HG03139 (cell line): ENCODE data around the gene SPIRE2.
"Not testable (repeated sequence)": the region's sequence is repeated elsewhere in the genome, so short reads cannot be mapped to it uniquely, and the experiment has no call there.

Experiments
- ATAC-seq: cut with Tn5 transposase; IDR thresholded peaks from one replicate; pipeline ENCODE4 v1.9.1; 2021; ENCODE audit not compliant: unreplicated experiment

The SPIRE2 gene

DNA sequence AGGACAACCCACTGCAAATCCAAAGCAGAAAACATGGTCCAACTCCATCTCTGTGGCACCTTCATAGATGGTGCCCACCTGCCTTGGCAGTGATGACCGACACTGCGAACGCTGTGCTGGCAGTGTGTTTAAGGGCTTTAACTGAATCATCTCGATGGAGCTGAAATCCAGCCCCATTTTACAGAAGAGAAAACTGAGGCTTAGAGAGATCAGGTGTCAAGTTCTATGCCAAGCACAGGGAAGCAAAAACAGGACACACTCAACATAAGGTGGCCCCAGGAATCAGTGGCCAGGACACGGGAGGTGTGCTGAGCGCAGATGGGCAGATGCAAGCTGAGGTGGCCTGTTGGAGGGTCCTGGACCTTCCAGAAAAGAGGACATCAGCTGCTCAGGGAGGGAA is 34.5 kb downstream of the SPIRE2 start:
- ATAC-seq, result no peak

DNA sequence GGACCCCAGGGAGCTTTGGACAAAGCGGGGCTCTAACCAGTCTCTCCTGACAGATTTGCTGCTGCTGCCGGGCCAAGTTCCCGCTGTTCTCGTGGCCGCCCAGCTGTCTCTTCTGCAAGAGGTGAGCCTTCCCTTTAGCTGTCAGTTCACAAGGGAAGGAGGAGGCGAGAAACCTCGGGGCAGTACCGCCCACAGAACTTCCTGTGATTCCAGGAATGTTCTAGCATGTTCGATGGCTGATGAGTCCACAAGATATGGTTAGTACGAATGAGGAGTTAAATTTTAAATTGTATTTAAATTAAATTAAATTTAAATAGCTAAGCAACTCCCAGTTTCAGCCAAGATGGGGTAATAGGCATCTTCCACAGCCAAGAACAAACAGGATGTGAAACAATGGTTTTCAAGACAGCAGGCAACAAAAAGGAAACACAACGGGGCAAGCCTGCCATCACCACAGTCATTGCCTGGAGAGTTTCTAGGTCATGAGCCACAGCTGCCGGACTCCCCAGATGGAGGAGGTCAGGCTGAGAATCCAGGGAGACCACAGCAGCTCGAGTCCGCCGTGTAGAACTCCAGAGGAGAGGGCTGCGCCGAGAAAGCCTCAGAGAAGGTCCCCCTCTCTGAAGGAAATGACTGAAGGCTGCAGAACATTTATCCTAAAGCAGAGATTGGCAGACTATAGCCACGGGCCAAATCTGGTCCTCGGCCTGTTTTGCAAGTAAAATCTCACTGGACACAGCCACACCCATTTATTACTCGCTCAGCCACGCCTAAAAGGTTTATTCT is 35.7 kb downstream of the SPIRE2 start:
- peak; percentile 67 for ATAC-seq

DNA sequence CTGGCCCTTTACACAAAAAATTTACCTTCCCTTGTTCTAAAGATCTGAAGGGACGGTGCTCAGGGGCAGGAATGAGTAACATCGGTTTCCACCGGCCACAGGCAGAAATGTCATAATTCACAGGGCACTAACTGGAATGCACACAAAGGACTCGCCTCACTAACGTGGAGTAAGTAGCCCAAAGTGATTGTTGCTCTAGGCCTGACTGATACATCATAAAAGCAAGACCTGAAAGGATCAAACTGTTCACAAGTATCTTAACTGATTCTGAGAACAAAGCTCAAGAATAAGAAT is 36.2 kb downstream of the SPIRE2 start:
- no peak for ATAC-seq

DNA sequence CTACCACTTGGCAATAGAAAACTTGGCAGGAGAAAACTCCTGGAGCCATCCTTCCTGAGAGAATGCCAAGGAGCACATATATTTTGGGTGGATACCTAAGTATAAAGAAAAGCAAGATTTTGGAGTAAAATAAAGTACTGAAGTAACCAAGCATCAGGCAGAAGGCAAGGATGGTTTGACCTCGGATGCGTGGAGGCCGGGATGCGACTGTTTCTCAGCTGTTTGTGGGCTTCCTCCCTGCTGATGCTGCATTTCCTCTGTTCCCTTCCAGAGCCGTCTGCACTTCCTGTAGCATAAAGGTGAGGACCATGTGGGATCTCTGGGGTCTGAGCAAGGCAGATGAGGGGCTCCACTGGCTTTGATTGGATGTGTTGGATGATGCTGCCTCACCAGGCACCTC is 39.6 kb downstream of the SPIRE2 start:
- ATAC-seq, result no peak

DNA sequence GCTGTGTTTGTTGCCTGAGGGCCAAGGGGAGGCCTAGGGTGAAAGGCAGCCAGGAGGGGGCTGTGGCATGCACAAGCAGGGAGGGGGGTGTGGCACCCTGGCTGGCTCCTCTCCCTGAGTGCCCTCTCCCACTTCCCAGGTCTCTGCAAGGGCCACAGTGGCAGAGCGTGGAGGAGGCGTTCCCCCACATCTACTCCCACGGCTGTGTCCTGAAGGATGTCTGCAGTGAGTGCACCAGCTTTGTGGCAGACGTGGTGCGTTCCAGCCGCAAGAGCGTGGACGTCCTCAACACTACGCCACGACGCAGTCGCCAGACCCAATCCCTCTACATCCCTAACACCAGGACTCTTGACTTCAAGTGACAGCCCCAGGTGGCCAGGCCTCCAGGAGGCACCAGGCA is 41.6 kb downstream of the SPIRE2 start:
- no peak for ATAC-seq

DNA sequence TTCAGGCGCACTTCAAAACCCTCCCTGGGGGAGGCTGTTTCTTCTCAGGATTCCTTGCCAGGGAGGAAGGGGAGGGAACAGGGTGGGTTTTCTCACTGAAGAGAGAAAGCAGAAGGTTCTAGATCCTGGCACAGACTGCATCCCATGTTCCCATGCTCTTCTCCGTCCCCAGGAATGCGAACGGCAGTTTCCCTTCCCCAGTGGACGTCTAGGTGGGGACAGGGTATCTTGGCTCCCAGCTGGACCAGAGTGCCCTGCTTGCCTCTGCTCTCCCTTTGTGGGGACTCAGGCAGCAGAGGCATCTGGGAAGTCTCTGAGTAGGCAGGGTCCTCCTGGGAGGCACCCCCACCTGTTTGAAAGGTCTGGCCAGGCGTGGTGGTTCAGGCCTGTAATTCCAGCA is 42.2 kb downstream of the SPIRE2 start:
- ATAC-seq, result no peak

DNA sequence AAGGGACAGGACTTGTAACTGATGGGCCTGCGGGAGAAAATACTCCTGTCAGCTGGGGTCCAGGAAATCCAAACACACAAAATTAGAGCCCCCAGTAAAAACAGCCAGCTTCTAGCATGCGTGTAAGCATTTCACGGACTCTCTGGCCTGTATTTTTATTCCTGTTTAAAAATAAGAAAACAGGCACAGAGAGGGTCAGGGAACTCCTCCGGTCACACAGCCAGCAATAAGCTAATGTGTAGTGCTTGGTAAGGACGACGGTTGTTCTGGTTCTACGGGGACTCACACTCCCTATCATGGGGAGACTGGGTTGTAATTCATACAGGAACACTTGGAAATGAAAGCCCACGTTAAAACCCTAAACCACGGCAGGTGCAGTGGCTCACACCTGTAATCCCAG is 43.6 kb downstream of the SPIRE2 start:
- ATAC-seq, result no peak

DNA sequence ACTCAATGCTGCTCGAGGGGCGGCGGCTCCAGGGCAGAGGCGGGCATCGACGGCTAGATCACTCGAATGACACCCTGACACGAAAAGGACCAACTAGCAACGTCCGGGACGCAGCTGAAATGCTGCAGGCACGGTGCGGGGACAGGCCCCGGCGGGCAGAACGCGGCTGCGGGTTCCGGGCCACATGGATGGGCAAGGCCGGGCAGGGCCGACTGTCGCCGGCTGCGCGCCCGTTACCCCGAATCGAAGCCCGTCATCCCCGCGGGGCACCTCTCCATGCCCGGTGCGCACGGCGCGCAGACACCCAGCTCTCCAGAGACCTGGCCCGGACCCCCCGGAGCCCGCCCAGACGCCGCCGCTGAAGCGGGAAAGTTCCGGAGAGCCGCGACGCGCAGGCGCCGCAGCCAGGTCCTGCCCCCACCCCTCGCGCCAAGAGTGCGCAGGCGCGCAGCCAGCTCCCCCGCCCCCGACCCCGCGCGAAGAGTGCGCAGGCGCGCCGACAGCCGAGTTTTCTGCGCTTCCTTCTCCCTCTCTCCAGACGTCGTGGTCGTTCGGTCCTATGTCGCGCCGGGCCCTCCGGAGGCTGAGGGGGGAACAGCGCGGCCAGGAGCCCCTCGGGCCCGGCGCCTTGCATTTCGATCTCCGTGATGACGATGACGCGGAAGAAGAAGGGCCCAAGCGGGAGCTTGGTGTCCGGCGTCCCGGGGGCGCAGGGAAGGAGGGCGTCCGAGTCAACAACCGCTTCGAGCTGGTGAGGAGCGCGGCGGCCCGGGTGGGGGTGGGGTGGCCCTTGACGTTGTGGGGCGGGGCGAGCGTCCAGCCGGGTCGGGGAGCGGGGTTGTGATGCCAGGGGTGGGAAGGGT is 45.1 kb downstream of the SPIRE2 start, which contains the start of gene TCF25:
TSS of gene TCF25 (plus strand) at position 484 of the 863 bp plus-strand sequence. CDS start at position 560, 76 bp downstream.
- ATAC-seq, result peak; percentile 26

DNA sequence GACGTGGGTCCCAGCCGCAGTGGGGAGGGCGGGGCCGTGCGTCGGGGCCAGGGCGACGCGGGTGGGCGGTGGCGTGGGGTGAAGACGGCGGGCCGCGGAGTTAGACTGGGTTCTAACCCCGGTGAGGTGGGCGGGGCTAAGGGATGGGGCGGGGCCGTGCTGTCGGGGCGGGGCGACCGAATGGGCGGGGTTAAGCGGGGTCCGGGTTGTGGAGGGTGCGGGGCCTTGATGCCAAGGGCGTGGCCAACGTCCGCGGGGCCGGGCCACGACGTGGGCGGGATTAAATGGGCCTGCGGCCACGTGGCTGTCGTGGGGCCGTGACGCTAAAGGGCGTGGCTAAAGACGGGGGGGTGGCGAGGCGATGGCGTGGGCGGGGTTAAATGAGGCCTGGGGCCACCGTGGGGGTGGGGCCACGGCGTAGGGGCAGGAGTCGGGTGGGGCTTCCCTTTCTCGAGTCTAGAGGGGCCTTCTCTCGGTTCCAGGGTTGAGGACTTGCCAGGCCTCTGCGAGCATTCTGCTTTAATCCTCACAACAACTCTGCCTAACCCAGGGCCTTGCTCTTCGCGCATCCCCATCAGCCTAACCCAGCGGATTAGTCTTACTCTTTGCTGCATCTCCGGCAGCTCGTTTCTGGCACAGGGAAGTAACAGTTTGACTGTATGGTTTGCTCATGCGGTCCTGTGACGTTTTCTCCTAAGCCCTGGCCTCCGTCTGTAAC is 45.9 kb downstream of the SPIRE2 start:
- peak; percentile 57 for ATAC-seq

DNA sequence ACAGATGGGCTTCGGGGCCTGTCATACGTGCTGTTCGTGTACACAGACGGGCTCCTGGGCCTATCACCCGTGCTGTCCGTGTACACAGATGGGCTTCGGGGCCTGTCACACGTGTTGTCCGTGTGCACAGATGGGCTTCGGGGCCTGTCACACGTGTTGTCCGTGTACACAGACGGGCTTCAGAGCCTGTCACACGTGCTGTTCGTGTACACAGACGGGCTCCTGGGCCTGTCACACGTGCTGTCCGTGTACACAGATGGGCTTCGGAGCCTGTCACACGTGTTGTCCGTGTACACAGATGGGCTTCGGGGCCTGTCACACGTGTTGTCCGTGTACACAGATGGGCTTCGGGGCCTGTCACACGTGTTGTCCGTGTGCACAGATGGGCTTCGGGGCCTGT is 50.8 kb downstream of the SPIRE2 start:
- not testable (repeated sequence) for ATAC-seq

DNA sequence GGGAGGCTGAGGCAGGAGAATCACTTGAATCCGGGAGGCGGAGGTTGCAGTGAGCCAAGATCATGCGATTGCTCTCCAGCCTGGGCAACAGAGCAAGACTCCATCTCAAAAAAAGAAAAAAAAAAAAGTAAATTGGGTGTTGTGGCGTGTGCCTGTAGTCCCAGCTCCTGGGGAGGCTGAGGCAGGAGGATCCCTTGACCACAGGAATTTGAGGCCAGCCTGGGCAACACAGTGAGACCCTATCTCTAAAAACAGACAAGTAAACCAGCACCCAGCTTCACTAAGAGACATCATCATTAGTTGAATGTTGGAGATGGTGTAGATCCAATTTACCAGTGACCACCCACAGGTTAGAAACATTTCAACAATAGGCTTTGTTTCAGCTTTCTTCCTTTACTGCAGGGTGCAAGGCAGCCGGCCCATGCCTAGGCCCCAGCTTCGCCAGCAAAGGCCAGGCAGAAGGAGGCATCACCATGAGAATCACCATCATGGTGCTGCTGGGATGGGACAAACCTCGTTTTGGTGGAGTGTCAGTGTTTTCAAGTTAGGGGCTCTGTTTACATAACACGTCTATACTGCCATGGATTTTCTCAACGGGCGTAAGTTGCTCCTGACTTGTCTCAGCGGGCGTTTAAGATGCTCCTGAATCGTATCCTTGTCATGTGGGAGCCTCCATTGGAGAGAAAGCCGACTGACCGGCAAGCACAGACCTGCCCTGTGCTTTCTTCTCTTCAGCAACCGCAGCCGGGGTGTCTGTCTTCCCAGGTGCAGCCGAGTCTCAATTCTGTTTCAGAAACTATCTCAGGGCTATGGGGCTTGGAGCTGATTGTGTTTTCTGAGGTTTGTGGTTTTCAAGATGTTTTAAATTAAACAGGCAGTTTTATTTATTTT is 52.4 kb downstream of the SPIRE2 start:
- no peak for ATAC-seq

DNA sequence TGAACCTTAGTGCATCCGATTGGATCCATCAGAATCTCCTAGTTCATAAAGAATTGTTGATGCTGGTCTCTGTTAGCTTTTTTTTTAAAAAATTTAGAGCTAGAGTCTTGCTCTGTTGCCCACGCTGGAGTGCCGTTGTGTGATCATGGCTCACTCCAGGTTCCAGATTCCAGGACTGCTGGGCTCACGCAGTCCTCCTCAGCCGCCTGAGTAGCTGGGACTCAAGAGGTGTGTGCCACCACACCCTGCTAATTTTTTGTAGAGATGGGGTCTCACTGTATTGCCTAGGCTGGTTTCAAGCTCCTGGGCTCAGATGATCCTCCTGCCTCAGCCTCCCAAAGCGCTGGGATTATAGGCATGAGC is 53.1 kb downstream of the SPIRE2 start:
- no peak for ATAC-seq

DNA sequence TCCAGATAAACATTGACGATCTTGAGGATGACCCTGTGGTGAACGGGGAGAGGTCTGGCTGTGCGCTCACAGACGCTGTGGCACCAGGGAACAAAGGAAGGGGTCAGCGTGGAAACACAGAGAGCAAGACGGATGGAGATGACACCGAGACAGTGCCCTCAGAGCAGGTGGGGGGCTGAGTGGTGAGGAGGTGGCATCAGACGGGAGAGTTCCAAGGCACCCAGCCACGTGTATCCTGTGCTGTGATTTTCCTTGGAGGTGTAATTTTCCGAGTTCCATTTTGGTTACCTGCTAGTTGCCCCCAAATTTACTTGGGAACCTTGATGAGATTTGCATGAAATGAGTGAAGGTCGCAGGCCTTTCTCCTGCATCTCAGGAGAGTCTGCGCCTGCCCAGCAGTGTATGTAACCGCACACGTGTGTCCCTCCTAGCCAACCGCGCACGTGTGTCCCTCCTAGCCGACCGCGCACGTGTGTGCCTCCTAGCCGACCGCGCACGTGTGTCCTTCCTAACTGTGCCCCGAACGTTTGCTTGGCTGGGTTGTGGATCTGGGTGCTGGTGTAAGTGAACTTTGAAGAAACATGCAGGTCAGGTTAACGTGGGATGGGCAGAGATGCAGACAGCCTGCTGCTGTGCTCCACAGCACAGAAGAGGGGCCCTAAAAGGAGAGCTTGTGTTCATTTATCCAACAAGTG is 55.2 kb downstream of the SPIRE2 start:
- no peak for ATAC-seq

DNA sequence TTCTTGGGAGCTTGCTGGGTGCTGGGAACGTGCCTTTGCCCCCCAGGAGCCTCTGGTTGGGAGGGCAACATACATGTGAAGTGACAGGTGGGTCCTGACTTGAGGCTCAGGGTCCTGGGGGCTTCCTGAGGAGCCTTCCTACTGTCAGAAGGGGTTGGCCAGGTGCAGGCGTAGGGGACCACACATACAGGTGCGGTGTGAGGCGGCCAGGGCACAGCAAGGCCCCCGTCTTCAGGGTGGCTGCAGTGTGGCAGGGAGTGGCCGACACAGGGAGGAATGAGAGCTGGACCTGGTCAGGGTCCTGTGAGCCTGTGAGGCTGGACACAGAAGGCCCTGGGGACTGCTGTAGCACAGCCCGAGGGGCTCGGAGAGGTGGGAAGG is 55.8 kb downstream of the SPIRE2 start:
- ATAC-seq, result no peak

DNA sequence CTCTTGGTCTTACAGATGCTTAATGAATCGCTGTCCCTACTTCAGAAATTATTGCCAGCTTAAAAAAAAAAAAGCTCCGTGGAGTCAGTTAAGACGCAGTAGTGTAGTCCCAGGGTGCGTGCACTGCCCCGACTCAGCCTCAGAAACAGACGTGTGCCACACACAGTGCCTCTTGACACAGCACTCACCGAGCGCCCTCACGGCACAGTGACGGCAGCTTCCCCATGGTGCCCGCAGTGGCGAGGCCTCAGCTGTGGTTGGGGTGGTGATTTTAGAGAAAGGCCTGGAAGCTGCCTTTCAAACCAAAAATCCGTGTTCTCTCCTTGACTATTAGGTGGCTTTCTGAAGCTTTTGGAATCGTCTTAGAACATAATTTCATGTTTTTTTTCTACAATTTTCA is 59.0 kb downstream of the SPIRE2 start:
- ATAC-seq, result no peak

DNA sequence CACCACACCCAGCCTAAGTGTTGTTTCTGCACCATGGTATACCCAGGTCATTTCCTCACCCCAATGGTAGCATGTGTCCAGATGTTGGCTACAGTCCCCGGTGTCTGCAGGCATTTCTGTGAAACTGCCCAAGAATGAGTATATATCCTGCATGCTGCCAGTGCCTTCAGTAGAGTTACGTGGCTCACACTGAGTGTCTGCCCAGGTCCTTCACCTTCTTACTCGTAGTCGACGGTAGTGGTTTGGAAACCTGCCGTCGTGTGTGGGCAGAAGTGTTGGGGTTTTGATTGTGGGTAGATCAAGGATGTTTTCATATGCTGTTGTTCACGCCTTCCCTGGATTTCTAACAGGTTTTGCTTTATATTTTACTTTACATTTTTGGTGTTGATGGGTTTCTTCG is 61.9 kb downstream of the SPIRE2 start:
- no peak for ATAC-seq

DNA sequence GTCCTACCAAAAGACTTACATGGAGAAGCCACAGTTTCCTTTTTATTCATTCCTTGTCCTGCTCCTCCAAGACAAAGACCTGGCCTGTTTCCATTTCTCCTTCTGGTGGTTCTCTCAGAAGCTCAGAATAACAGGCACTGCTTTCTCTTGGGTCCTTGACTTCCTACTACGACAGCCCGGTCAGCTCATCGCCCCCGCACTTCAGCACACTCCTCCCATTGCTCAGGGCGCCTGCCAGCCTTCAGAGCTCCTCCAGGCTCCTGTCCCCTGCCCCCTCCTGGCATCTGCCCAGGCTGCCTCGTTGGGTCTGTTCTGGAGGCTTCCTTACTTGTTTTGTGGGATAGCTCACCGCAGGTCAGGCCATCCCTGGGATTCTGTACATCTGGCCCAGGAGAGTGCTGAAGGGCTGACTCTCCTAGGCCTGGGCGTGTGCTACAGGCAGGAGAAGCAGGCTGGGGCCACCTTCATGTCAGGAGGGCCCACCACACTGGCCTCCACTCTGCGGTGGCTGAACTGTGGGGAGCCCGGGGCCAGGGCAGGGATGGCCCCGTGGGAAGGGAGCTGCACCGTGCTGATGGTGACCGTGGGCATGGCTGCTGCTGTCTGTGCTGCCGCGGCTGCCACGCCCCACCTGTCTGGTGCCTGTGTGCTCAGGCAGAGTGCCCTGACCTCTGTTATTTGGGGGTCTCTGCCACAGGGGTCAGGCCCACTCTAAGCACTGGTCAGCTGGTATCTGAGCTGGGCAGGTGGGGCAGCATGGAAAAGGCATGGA is 62.8 kb downstream of the SPIRE2 start:
- no peak for ATAC-seq

DNA sequence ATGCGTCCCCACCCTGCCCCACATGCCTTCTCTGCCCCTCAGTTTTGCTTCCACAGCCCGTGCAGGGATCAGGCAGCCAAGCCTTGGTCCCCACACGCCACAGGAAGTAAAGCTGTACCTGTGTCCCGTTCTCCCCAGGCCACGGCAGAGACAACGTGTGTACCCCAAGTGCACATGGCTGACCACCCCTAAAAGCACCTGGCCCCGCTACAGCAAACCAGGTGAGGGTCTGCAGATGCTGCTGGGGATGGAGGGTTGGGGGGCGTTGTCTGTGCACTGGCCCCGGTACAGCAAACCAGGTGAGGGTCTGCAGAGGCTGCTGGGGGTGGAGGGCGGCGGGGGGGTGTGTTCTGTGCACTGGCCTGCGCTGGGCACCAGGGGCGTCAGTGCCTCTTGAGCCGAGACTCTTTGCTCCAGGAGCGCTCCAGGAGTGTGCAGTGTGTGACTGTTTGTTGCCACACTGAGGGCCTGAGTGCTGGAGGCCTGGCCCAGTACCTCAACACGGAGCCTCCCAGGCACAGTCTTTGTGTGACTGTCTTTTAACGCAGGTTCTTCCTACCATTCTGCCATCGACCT is 63.9 kb downstream of the SPIRE2 start:
- no peak for ATAC-seq

DNA sequence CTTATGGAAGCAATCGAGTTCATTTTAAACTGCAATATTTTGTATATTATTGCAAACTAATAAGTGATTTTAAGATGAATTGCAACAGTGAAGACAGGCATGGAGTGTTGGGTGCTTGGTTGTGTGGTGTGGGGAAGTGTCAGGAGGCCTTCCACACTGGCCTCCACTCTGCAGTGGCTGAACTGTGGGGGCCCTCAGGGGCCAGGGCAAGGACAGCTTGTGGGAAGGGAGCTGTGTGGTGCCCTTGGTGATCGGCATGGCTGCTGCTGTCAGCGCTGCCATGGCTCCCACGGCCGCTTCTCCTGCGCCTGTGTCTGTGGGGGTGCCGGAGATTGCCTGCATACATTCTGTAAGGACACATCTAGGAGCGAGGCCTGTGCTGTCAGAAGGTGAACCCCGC is 64.4 kb downstream of the SPIRE2 start:
- ATAC-seq, result no peak
